ENCODE results near the gene ATRAID. TPM values are rescaled to one million over a fixed set of nuclear protein-coding genes. Genes with fewer than 3 reads are reported as not detected.
A peak's percentile ranks its signal among the peaks of the same experiment; 100 is the strongest.

The ATRAID gene
- total and polyA plus RNA-seq, 3 donors from 2014 or later: 263 to 323 (median 295) TPM

DNA sequence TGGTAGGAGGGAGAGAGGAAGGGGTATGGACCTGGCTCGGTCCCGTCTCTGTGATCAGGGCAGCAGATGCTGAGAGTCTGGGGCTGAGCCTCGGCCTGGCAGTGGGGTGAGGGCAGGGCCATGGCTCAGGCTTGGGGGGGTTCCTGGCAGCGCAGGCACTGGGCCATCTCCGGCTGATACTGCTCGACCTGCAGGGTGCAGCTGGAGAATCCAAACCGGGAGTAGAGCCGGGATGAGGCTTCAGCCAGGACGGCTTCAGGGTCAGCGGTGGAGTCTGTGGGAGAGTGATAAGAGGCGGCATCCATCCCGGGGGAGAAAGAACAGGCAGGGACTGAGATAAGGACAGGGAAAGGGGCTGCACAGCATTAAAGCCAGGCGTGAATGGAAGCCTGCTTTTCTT, 43.3 kb downstream of the ATRAID start:
- no peaks in the 10 kb centered on the region for H3K9me3 ChIP-seq
- no peak overlapping the region for H3K27ac ChIP-seq
- no peak for TF ChIP-seq POLR2A (IDR thresholded peaks at IDR 0.05)
- no peak for TF ChIP-seq CTCF (IDR thresholded peaks at IDR 0.05)
- intact Hi-C loops (cut with DNase I; ENCODE audit: low total_unique reads): no loop called here
- H3K27me3 ChIP-seq: no peaks in the 10 kb centered on the region
- peak; percentile 67 for DNase-seq
- WGBS, 2 donors: 42 to 61% methylated on average over 13 of the region's 13 CpGs
- no peaks in the 10 kb centered on the region for H3K36me3 ChIP-seq (ENCODE audit: low read depth, missing control alignments)
- peaks cover 13% of the 10 kb centered on the region for H3K4me1 ChIP-seq
- H3K4me3 ChIP-seq: no peak overlapping the region

DNA sequence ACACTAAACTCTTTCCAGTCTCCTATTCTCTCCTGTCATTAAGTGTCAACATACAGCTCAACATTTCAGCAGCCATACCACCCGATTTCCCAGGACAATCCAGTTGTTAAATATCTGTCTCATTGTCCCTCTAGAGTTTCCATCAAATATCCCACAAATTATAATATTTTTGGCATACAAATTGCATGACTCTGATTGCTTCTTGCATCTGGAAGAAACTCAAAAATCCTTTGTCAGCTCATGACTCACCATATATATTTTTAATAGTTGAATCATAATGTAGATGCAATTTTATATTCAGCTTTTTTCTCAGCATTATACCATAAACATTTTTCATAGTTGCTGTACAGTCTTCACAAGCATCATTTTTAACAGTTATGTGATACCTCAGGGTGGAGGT, 43.8 kb downstream of the ATRAID start:
- no peaks in the 10 kb centered on the region for H3K9me3 ChIP-seq
- peaks cover 8% of the 10 kb centered on the region for H3K4me1 ChIP-seq
- WGBS, 2 donors: 45 to 56% methylated on average over 1 of the region's 1 CpG
- no peak for DNase-seq
- H3K4me3 ChIP-seq: no peak overlapping the region
- no peak overlapping the region for H3K27ac ChIP-seq
- intact Hi-C loops (cut with DNase I; ENCODE audit: low total_unique reads): no loop called here
- no peaks in the 10 kb centered on the region for H3K36me3 ChIP-seq (ENCODE audit: low read depth, missing control alignments)
- no peaks in the 10 kb centered on the region for H3K27me3 ChIP-seq
- TF ChIP-seq POLR2A (IDR thresholded peaks at IDR 0.05): no peak
- no peak for TF ChIP-seq CTCF (IDR thresholded peaks at IDR 0.05)

GRCh38 chr2:27256855-27257454, 45.1 kb downstream of the ATRAID start:
- TF ChIP-seq POLR2A (IDR thresholded peaks at IDR 0.05) (no peak), CTCF (IDR thresholded peaks at IDR 0.05) (no peak)
- intact Hi-C loops (cut with DNase I; ENCODE audit: low total_unique reads): no loop called here
- no peaks in the 10 kb centered on the region for H3K9me3 ChIP-seq
- peaks cover 13% of the 10 kb centered on the region for H3K4me1 ChIP-seq
- no peaks in the 10 kb centered on the region for H3K27me3 ChIP-seq
- H3K4me3 ChIP-seq: no peak overlapping the region
- no peaks in the 10 kb centered on the region for H3K36me3 ChIP-seq (ENCODE audit: low read depth, missing control alignments)
- no peak for DNase-seq
- WGBS, 2 donors: 90 to 92% methylated on average over 7 of the region's 7 CpGs
- H3K27ac ChIP-seq: no peak overlapping the region

DNA sequence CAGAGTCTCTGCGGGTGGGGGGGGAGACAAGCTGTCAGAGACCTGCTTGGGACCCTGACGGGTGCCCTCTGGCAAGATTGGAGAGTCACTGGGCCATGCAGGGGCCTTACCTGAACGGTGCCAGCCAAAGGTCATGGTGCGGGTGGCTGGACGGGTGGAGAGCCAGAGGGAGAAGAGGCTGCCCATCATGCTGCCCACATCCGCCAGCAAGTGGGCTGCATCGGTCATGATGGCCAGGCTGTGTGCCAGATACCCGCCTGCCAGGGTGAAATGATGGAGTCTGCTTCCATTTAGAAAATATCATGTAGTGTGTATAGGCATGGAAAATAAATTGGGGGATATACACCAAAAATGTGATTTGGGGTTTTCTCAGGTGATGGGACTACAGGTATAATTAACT, 46.2 kb downstream of the ATRAID start:
- Histone ChIP-seq H3K4me3 (no peak overlapping the region), H3K27ac (no peak overlapping the region), H3K36me3 (ENCODE audit: low read depth, missing control alignments) (no peaks in the 10 kb centered on the region), H3K9me3 (no peaks in the 10 kb centered on the region), H3K4me1 (peaks cover 13% of the 10 kb centered on the region), H3K27me3 (no peaks in the 10 kb centered on the region)
- intact Hi-C loops (cut with DNase I; ENCODE audit: low total_unique reads): no loop called here
- no peak for DNase-seq
- no peak for TF ChIP-seq POLR2A (IDR thresholded peaks at IDR 0.05)
- TF ChIP-seq CTCF (IDR thresholded peaks at IDR 0.05): no peak
- WGBS, 2 donors: 93 to 95% methylated on average over 8 of the region's 8 CpGs

GRCh38 chr2:27261241-27261925, 49.5 kb downstream of the ATRAID start:
- TF ChIP-seq POLR2A (IDR thresholded peaks at IDR 0.05) (no peak), CTCF (IDR thresholded peaks at IDR 0.05) (no peak)
- no peak for DNase-seq
- H3K36me3 ChIP-seq (ENCODE audit: low read depth, missing control alignments): no peaks in the 10 kb centered on the region
- intact Hi-C loops (cut with DNase I; ENCODE audit: low total_unique reads): no loop called here
- WGBS, 2 donors: 26 to 40% methylated on average over 11 of the region's 11 CpGs
- peak overlapping the region in 1 of 2 donors; percentile 72 for H3K27ac ChIP-seq
- peak overlapping the region; percentile 64 to 95 for H3K4me3 ChIP-seq
- H3K4me1 ChIP-seq: peaks cover 22% of the 10 kb centered on the region
- no peaks in the 10 kb centered on the region for H3K9me3 ChIP-seq
- no peaks in the 10 kb centered on the region for H3K27me3 ChIP-seq
